Stimulated activated naive CD4-positive, alpha-beta T cell (primary cell): ENCODE data around the gene OR10G7.
"Not testable (repeated sequence)": the region's sequence is repeated elsewhere in the genome, so short reads cannot be mapped to it uniquely, and the experiment has no call there.

ENCODE experiments used
- DNase-seq, 6 experiments: peaks; one replicate each; lab custom pipeline; 2025; lab: John Stamatoyannopoulos, UW

The OR10G7 gene

DNA sequence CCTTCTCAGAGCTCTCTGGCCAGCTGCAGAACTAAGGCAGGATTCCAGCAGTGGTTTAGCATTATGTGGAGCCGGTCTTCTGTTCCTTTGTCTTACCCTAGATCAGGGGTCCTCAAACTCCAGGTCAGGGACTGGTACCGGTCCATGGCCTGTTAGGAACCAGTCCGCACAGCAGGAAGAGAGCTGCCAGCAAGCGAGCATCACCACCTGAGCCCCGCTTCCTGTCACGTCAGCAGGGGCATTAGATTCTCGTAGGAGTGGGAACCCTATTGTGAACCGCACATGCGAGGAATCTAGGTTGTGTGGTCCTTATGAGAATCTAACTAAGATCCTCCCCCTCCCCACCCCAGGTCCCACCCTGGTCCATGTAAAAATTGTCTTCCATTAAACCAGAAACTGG lies 1.6 kb downstream of the OR10G7 start:
- no peak for DNase-seq

DNA sequence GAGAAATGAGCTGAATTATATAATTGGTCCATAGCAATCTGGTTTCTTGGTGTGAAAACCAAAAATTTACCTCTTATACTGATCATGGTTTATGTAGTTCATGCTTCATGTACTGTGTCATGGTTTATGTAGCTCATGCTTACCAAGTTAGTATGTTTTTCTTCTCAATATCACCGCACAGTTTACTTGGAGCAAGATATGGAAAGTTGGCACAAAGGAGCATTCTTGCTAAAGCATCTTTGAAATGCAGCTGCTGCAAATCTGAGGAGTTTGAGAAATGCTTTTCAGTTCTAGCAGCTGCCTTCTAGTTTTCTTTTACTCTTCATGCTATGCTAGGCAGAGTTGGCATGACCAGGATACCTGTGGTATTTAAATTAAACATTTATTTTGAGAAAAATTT lies 4.5 kb downstream of the OR10G7 start:
- DNase-seq: no peak

DNA sequence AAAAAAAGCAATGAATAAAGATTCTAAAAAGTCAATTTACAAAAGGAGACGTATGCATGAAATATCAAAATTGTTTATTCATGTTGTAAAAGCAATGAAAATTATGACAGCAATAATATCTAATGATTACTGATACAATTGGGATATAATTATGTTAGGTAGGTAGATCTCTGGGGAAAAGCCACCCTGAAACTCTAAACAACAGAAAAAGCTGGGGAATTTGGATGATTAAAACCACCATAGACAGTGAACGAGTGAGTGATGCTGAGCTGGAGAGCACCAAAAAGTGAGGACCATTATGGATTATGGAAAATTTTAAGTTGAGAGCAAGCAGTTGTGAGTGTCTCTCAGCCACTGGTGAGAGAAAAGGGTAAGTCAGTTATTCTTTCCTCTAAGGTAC lies 14.6 kb downstream of the OR10G7 start, which contains the start of gene OR10G8:
Gene OR10G8, plus strand, starts transcription at position 301 of the 400 bp plus-strand sequence. CDS start 2,825 bp downstream, outside the sequence.
- DNase-seq: no peak

DNA sequence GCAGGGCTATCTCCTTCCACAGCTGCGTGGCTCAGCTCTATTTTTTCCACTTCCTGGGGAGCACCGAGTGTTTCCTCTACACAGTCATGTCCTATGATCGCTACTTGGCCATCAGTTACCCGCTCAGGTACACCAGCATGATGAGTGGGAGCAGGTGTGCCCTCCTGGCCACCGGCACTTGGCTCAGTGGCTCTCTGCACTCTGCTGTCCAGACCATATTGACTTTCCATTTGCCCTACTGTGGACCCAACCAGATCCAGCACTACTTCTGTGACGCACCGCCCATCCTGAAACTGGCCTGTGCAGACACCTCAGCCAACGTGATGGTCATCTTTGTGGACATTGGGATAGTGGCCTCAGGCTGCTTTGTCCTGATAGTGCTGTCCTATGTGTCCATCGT lies 25.3 kb downstream of the OR10G7 start:
- not testable (repeated sequence) for DNase-seq

DNA sequence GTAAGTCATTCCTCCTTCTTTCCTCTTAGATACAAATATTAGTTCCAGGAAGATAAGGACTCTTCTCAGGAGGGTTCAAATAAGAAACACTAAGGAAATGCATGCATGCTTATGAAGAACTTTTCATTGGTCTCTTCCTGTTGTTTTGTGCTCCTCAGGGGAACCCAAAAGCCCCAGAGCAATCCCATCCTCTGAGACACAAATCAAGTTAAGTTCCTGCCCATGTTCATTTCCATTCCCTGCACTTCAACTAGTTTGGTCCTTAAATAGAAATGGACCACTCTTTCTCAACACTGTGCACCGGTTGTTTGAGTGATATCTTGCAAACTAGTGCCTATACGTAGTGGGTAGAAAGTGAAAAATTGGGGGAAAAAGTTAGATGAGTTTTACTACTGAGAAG lies 28.4 kb downstream of the OR10G7 start, which contains the start of gene OR10G4:
Gene OR10G4, plus strand, starts transcription at position 301 of the 400 bp plus-strand sequence. CDS start 2,578 bp downstream, outside the sequence.
- DNase-seq: no peak

DNA sequence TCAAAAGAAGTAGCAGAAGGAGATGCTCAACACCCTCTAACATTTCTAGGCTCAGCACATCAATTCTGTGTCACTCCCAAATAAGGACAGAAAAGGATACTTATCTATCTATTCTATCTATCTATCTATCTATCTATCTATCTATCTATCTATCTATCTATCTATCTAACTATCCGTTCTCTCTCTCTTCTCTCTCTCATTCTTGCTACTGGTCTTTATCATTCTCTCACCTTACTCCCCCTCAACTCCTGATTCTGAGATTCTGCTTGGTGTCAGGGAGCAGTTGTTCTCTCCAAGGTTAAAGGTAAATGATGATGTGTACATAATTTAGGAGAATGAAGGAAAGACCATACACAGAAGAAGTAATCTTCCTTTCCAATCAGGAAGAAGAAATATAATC lies 46.0 kb downstream of the OR10G7 start, which contains the start of gene OR10G6:
Gene OR10G6, minus strand, starts transcription at position 43 of the 400 bp plus-strand sequence. Its CDS starts 0 bp downstream, at position 43.
- DNase-seq: no peak
